Esophagus muscularis mucosa (tissue), 4 donors: ENCODE measurements around the gene AFM. TPM values are rescaled to one million over a fixed set of nuclear protein-coding genes. Genes with fewer than 3 reads are reported as not detected.

ENCODE experiments used
- DNase-seq: peaks from one replicate; pipeline ENCODE4 v3.0.0-alpha.2; 2017; ENCODE audit errors: extremely low spot score
- H3K27ac ChIP-seq, 4 donors: fragments of 200-600 bp; sonication (generic); replicated peaks in 1 of 4; 1 replicate in 3 of 4; 2 replicates in 1 of 4; pipeline ENCODE4 v1.5.1; 2016 to 2019; ENCODE audit warnings: mild to moderate bottlenecking in 1 of 4
- H3K27me3 ChIP-seq, 4 donors: fragments of 200-600 bp; sonication (generic); one replicate each; pipeline versions ENCODE4 v1.5.1 to v1.6.0; 2016 to 2019
- H3K36me3 ChIP-seq, 4 donors: fragments of 200-600 bp; sonication (generic); one replicate each; pipeline ENCODE4 v1.5.1; 2016 to 2019
- H3K4me1 ChIP-seq, 4 donors: fragments of 200-600 bp; sonication (generic); one replicate each; pipeline ENCODE4 v1.5.1; 2016 to 2019
- H3K4me3 ChIP-seq, 4 donors: fragments of 200-600 bp; sonication (generic); 1 replicate in 2 of 4; 2 replicates in 2 of 4; pipeline ENCODE4 v1.5.1; 2016 to 2019; ENCODE audit warnings: mild to moderate bottlenecking in 4 of 4, moderate library complexity in 1 of 4
- H3K9me3 ChIP-seq, 4 donors: fragments of 200-600 bp; sonication (generic); 1 replicate in 3 of 4; 2 replicates in 1 of 4; pipeline ENCODE4 v1.5.1; 2016 to 2019
- EP300 ChIP-seq: sonication (generic); formaldehyde crosslinking; IDR thresholded peaks from one replicate; pipeline ENCODE4 v1.6.1; 2017; ENCODE audit warnings: antibody characterized with exemption
- POLR2A ChIP-seq: fragments of 450-650 bp; IDR thresholded peaks from one replicate; pipeline ENCODE4 v1.6.1; 2017; ENCODE audit warnings: antibody characterized with exemption, moderate library complexity, mild to moderate bottlenecking, low read depth
- POLR2AphosphoS5 ChIP-seq, 2 donors: sonication (generic); formaldehyde crosslinking; IDR thresholded peaks; one replicate each; pipeline ENCODE4 v1.6.1; 2017; ENCODE audit warnings: antibody characterized with exemption in 2 of 2
- WGBS: methylation state at CpG from one replicate; pipeline ENCODE4 v1.1.5; 2018; 5-methylcytosine and 5-hydroxymethylcytosine counted together
- intact Hi-C: fragments of 100-400 bp; cut with DNase I; formaldehyde crosslinking; loops from one replicate; pipeline ENCODE4 v1.15.1; 2023
- total RNA-seq, 4 donors: library from RNA; depleted of rRNA; stranded (reverse); fragments of >200 nt; gene quantifications; one replicate each; pipeline versions ENCODE4 v1.1.0 to v1.2.1, GENCODE V29; 2016
- TF ChIP-seq, protein P1 (sequence below), 3 experiments: fragments of 200-600 bp in 2 of 3; fragments of 450-650 bp in 1 of 3; sonication (generic) in 2 of 3; IDR thresholded peaks; one replicate each; pipeline ENCODE4 v1.5.1; 2017 to 2019; ENCODE audit warnings: antibody characterized with exemption in 3 of 3, mild to moderate bottlenecking in 2 of 3, moderate library complexity in 1 of 3

The AFM gene
- total RNA-seq, 4 donors from 2014 or later = not detected

DNA sequence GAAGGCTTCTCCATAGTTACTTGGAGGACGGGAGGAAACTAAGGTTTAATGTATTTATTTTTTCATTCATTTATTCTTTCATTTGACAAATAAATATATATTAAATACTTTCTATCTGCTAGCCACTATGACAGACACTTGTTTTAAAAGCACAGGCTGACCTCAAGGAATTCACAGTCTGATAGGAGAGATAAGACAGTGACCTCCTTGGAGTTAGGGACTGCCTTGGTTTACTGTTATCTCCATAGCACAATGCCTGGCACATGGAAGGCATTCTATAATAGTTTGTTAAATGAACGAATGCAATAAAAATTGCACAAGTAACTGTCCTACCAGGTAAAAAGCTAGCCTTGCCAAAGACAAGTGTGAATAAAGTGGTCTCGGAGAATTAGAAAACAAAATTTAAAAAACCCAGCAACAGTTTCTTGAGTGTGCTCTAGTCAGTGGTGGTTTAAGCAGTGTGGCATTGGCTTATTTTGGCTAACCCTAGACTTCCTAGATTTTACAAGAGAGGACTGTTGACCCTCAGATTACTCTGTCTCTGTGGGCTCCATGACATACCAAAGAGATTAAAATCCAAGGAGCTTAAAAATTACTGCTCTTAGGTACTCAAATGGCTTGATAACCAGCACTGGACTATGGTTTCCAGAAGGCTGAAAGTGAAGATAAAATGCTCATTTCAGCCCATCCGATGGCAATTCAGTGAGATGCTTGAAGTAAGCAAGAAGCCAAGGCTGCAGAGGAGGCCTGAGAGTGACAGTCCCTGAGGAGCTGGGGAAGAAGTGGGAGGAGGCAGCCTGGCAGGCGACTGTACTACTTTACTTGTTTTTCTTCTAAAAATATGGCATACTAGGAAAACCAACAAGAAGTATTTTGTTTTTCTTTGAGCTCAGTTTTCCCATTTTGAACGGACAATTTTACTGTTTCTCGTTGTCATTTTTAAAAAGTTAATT lies 35.9 kb upstream of the AFM start:
- Histone ChIP-seq H3K4me1 (no peaks in the 10 kb centered on the region), H3K27me3 (no peaks in the 10 kb centered on the region), H3K36me3 (no peaks in the 10 kb centered on the region), H3K27ac (no peak overlapping the region), H3K9me3 (no peaks in the 10 kb centered on the region), H3K4me3 (no peak overlapping the region)
- intact Hi-C loops = no loop called here
- no peak for DNase-seq
- TF ChIP-seq POLR2A = no peak
- TF ChIP-seq, protein P1, sequence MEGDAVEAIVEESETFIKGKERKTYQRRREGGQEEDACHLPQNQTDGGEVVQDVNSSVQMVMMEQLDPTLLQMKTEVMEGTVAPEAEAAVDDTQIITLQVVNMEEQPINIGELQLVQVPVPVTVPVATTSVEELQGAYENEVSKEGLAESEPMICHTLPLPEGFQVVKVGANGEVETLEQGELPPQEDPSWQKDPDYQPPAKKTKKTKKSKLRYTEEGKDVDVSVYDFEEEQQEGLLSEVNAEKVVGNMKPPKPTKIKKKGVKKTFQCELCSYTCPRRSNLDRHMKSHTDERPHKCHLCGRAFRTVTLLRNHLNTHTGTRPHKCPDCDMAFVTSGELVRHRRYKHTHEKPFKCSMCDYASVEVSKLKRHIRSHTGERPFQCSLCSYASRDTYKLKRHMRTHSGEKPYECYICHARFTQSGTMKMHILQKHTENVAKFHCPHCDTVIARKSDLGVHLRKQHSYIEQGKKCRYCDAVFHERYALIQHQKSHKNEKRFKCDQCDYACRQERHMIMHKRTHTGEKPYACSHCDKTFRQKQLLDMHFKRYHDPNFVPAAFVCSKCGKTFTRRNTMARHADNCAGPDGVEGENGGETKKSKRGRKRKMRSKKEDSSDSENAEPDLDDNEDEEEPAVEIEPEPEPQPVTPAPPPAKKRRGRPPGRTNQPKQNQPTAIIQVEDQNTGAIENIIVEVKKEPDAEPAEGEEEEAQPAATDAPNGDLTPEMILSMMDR (IDR thresholded peaks at IDR 0.05) = no peak
- TF ChIP-seq POLR2AphosphoS5 (IDR thresholded peaks at IDR 0.05) = no peak
- TF ChIP-seq EP300 = no peak
- 85% methylated on average over 7 of the region's 7 CpGs for WGBS

DNA sequence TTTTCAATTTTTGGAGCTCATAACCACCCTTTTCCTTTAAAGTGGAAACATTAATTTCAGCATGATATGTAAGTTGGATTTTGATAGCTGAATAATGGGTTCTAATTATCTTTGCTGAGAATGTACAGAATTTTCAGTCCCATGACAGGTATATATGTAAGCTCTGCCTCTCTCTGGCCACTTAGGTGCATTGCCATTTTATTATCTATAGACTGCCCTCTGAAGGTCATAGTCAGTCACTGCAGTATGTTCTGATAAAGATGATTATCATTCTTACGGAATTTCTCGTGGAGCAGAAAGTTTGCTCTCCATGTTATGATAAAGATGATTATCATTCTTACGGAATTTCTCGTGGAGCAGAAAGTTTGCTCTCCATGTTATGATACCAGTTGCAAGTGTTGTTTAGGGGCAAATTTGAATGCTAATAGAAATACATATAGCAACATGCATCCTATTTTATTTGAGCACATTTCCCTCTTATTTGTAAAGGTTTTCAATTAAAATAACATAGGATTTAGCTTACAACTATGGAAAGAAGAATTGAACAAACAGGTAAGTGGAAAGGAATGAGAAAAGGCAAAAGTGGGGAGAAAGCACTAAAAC lies 35.1 kb upstream of the AFM start:
- no peak overlapping the region for H3K4me3 ChIP-seq
- TF ChIP-seq, protein P1 (IDR thresholded peaks at IDR 0.05) = peak; percentile 29 to 55 (median 41)
- no peak for TF ChIP-seq EP300
- intact Hi-C loops = no loop called here
- WGBS = 30% methylated on average over 4 of the region's 4 CpGs
- H3K27ac ChIP-seq = no peak overlapping the region
- H3K4me1 ChIP-seq = no peaks in the 10 kb centered on the region
- no peak for DNase-seq
- no peaks in the 10 kb centered on the region for H3K27me3 ChIP-seq
- no peaks in the 10 kb centered on the region for H3K9me3 ChIP-seq
- no peaks in the 10 kb centered on the region for H3K36me3 ChIP-seq

DNA sequence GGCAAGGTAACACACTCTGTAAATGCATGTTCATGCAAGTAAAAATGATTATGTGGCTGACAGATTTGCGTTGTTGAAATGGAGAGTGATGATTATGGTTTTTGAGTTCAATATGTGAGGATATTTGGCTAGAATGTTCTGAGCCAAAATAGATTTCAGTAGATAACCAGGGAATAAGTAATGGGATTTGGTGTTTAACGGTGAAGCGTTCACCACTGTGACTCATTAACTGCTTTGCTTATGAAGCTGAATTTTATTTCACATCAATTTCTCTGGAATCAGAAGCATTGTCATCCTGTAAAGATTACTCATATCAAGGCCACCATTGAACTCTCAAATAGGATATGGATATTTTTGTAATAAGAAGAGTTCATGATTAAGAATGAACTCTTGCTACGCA lies 33.9 kb upstream of the AFM start:
- Histone ChIP-seq H3K4me1 (no peaks in the 10 kb centered on the region), H3K4me3 (no peak overlapping the region), H3K27me3 (no peaks in the 10 kb centered on the region), H3K9me3 (no peaks in the 10 kb centered on the region), H3K36me3 (no peaks in the 10 kb centered on the region), H3K27ac (no peak overlapping the region)
- TF ChIP-seq POLR2AphosphoS5 (IDR thresholded peaks at IDR 0.05) (no peak), POLR2A (no peak), EP300 (no peak)
- TF ChIP-seq, protein P1 (IDR thresholded peaks at IDR 0.05) = no peak
- DNase-seq = no peak
- intact Hi-C loops = no loop called here
- 86% methylated on average over 4 of the region's 4 CpGs for WGBS

DNA sequence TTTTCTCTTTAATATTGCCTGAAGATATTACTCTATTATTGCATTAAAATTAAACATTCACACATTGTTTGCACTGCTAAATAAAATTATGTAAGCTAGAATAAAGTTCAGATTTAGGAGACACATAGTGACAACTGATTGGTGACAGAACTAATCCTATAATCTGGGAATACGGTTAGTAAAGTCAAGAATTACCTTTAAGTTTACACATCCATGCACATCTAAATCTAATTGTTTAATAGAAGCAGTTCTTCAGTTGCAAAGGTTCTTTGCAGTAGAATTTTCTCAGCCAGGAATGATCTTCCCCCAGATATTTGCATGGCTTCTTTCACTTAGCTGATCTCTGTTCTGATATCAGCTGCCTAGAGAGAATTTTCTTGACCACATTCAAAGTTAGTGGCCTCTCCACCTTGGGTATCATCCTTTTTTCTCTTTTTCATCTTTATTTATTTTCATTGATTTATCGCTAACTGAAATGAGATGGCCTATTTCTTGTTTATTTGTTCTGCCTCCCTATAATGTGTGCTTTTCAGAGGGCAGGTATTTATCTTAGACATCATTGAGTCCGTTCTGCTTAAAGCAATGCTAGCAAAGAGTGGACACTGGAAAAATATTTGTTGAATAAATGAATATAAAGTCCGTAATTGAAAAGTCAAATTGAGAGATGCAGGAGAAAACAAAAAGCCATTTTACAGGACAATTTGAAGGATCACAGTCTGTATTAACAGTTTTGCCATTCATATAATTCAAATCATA lies 32.9 kb upstream of the AFM start:
- Histone ChIP-seq H3K4me1 (no peaks in the 10 kb centered on the region), H3K9me3 (no peaks in the 10 kb centered on the region), H3K27me3 (no peaks in the 10 kb centered on the region), H3K4me3 (no peak overlapping the region), H3K27ac (no peak overlapping the region), H3K36me3 (no peaks in the 10 kb centered on the region)
- TF ChIP-seq POLR2AphosphoS5 (IDR thresholded peaks at IDR 0.05) (no peak), EP300 (no peak), POLR2A (no peak)
- TF ChIP-seq, protein P1 (IDR thresholded peaks at IDR 0.05) = no peak
- 78% methylated on average over 4 of the region's 4 CpGs for WGBS
- intact Hi-C loops = no loop called here
- no peak for DNase-seq
